Measurements from ENCODE around the gene SMIM5.

DNA sequence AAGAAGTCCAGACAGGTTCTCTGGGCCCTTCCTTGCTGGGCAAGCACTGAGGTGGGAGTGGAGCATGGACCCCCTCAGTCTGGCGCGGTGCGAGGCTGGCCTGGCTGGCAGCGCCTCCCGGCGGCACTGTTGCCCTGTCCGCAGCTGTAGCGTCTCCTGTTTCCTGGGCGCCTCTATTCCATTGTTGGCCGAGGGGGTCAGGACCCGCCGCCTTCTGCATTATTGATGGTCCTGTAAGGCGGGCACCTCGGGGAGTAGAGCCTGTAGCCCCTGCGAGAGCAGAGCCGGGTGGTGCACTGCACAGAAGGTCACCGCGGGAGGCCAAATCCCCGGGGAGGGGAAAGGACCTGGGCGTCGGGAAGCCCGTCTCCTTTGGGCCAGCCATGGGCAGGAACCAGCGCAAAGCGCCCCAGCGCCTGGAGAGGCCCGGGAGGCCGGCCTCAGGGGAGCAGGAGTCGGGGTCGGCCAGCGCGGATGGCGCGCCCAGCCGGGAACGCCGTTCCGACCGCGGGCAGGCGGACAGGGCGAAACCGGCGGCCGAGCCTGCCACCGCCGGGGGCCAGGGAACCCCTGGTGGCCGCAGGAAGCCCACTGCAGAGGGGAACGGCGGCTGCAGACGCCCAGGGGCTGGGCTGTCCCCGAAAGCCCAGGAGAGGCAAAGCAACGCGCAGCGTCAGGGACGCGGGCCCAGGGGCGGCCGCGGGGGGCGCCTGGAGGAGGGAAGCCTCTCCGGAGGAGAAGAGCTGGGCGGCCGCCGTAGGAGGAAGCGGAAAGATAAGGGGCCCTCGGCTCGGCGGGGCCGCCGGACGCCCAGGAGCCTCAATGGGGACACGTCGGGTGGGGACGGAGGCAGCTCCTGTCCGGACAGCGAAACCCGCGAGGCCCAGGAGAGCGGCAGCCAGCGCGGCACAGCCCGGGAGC lies 45.3 kb upstream of the SMIM5 start, which contains the start of gene MYO15B:
- peak; percentile 14 for TF ChIP-seq POLR2A (IDR thresholded peaks at IDR 0.05; ENCODE audit: low read length)
- TF ChIP-seq GATA1 (IDR thresholded peaks at IDR 0.05; ENCODE audit: low read depth, low read length), result no peak
